ENCODE measurements around the gene IRGC.
"Not testable (repeated sequence)": the region's sequence is repeated elsewhere in the genome, so short reads cannot be mapped to it uniquely, and the experiment has no call there.

The IRGC gene, protein sequence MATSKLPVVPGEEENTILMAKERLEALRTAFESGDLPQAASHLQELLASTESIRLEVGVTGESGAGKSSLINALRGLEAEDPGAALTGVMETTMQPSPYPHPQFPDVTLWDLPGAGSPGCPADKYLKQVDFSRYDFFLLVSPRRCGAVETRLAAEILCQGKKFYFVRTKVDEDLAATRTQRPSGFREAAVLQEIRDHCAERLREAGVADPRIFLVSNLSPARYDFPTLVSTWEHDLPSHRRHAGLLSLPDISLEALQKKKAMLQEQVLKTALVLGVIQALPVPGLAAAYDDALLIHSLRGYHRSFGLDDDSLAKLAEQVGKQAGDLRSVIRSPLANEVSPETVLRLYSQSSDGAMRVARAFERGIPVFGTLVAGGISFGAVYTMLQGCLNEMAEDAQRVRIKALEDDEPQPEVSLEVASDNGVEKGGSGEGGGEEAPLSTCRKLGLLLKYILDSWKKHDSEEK

DNA sequence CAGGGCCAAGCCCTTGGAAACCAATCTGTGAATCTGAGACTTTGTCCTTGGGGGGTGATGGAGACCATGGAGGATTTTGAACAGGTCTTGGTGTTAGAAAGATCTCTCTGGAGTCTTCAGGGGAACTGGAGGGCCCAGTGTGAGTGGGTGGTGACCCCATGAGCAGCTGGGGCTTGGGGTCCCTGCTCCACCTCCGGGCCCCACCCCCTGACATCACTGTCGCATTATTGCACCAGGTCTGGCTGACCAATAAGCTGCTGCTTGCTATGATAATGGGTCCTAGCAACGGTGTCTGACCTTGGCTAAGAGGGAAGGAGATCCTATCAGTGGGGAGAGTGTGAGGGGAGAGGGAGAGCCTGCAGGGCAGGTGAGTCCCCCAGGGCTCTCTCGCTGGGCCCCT, at the start of gene IRGC:
Gene IRGC (plus strand): TSS at position 301 of the 400 bp plus-strand sequence. CDS start 2,483 bp downstream, outside the sequence.
- no peak for DNase-seq

DNA sequence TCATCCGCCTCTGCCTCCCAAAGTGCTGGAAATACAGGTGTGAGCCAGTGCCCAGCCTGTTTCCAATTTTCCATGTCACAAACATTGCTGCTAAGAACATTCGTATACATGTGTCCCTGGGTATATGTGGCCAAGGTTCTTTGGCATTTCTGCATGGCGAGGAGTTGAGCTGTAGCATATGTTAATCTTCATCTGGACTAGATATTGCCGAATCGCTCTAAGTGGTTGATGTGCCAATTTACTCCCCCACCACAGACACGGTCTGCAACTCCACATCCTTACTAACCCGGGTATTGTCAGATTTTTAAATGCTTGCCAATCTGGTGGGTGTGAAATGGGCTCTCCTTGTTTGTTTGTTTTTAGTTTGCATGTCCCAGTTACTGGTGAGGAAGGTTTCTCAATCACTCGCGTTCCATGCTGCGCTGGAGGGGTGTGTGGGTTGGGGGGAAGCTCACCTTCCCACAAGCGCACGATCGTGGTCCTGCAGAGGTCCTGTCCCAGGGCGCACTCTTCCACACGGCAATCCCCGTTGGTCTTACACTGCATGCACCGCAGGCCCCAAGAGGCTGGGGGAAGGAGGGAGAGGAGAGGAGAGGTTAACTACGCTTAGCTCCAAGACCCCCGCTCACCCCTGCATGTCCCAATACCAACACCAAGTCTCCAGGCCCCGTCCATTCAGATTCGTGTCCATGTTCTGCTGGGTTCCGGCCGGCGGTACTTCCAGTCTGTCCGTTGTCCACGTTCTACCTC, 48.6 kb upstream of the IRGC start:
- DNase-seq: no peak

DNA sequence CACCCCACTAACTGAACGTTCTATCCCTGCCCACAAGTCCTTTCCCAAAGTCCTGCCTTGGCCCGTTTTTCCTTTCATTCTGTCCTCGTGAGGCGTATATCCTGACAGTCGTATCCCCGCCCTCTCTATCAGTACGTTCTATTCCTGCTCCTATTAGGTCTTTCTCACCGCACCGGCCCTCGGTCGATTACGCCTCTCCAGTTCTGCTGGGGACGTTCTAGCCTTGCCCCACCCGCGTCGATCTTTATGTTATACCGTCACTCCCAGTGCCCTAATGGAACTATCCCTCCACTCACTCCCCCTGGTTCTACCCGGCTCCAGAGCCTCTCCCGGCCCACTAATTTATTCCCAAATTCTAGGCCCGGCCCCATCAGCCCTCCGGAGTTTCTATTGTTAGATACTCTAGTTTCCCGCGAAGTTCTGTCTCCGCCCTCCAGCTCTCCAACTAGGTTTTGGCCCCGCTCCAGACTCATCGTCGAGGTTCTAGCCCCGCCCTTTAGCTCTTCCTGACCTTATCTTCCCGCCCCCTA, 47.9 kb upstream of the IRGC start:
- DNase-seq: no peak

DNA sequence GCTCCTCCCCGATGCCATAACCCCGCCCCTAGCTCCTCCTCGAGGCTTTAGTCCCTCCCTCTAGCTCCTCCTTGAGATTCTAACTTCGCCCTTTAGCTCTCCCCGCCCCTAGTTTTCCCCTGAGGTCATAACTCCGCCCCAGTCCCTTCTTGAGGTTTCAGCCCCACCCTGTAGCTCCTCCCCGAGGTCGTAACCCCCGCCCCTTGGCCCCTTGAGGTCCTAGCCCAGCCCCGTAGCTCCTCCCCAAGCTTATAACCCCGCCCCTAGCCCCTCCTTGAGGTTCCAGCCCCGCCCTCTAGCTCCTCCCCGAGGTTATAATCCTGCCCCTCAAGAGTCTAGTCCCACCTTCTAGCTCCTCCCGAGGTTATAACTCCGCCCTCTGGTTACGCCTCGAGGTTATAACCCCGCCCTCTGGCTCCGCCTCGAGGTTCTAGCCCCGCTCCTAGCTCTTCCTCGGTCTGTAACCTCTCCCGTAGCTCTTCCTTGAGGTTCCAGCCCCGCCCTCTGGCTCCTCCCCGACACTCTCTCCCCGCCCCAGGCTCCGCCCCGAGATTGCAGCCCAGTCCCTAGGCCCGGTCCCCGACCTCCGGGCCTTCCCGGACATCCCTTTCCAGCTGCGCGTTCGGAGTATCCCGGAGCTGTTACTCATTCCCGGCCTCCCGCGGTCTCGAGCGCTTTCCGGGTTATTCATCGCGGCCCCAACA, 47.3 kb upstream of the IRGC start:
- DNase-seq: peak; percentile 97

DNA sequence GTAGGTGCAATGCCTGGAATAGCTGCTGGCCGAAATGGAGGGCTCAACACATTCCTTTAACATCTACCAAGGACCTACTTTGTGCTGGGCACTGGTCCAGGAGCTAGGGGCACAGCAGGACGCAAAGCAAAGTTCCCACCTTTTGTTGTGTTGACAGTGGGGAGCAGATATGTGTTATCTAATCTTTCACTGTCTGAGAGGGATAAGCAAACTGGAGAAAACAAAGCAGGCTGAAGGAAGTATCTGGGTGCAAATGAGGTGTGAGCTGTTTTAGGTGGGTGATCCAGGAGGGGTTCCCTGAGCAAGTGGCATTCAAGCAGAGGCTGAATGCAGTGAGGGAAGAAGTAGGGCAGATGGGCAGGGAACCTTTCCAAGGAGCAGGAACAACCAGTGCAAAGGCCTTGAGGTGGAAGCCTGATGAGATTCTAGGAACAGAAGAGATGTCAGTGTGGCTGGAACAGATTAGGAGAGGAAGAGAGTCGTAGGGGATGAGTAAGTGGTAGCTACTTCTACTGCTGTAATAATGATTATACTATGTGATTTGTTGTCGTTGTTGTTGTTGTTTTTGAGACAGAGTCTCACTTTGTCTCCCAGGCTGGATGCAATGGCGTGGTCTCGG, 43.7 kb upstream of the IRGC start:
- no peak for DNase-seq

DNA sequence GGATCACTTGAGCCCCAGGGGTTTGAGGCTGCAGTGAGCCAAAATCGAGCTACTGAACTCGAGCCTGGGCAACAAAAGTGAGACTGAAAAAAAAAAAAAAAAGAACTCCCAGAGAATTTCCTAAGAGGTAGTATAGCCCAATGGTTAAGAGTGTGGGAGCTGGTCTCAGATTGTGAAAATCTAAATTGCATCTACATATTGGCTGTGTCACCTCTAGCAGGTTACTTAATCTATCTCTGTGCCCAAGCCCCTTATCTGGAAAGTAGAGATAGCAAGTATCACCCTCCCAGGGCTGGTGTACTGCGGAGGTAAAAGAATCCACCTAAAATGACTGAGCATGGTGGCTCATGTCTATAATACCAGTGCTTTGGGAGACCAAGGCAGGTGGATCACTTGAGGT, 42.2 kb upstream of the IRGC start:
- DNase-seq: no peak

DNA sequence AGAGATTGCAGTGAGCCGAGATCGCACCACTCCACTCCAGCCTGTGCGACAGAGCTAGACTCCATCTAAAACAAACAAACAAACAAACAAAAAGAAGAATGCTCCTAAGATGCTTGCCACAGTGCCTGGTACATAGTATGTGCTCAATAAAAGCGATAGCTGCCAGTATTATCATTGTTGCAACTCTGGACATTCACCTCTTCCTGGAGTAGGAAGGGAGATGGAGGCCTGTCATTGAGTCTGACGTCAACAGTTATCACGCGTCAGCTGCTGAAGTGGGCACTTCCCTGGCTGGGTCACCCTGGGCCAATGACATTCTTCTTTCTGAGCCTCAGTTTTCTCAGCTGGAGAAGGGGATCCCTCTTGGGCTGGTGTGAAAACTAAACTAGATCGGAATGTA, 41.7 kb upstream of the IRGC start:
- DNase-seq: no peak

DNA sequence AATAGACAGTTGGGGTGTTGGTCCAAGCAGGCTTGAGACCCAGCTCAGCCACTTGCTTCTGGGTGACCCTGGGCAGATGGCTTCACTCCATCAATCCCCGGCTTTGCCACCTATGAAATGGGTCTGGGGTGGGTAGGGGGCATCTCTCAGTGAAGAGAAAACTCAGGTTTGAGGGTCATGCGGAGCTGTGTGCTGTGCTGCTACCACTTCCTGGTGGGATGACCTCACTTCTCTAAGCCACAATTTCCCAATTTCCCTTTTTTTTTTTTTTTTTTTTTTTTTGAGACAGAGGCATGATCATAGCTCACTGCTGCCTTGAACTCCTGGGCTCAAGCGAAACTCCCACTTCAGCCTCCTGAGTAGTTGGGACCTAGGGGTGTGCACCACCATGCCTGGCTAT, 41.3 kb upstream of the IRGC start:
- no peak for DNase-seq

DNA sequence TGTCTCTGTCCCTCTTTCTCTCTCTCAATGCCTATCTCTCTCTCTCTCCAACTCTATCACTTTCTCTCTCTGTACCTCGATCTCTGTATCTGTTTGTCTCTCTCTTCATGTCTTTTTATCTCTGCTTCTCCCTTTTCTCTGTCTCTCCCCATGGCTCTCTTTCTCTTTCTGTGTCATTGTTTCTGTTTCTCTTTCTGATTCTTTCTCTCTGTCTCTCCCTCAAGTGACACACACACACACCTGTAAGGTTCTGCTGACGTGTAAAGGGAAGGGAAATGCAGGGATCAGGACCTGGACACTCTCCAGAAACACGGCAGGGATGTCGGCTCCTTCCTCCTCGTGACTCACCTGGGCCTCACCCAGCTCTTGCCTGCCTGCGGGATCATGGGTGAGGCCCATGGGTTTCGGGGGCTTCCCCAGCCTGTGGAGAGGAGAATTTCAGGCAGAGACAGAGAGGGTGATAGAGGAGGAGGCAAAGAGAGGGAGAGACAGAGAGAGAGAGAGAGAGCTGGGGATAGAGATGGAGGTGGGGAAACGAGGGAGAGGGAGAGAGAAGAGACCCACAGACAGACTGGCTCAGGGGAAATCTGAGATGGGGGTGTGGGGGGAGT, 40.5 kb upstream of the IRGC start:
- no peak for DNase-seq

DNA sequence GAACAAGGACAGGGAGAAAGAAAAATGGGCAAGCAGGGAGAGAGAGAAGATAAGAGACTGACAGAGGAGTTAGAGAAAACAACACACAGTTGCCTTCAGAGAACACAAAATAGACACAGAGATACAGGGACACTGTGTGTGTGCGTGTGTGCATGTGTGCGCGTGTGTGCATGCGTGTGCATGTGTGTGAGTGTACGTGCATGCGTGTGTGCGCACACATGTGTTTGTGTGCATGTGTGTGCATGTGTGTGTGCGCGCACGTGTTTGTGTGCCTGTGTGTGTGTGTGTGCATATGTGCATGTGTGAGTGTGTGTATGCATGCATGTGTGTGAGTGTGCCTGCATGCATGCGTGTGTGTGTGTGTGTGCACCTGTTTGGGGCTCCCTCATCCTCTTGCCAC, 40.0 kb upstream of the IRGC start:
- DNase-seq: no peak

DNA sequence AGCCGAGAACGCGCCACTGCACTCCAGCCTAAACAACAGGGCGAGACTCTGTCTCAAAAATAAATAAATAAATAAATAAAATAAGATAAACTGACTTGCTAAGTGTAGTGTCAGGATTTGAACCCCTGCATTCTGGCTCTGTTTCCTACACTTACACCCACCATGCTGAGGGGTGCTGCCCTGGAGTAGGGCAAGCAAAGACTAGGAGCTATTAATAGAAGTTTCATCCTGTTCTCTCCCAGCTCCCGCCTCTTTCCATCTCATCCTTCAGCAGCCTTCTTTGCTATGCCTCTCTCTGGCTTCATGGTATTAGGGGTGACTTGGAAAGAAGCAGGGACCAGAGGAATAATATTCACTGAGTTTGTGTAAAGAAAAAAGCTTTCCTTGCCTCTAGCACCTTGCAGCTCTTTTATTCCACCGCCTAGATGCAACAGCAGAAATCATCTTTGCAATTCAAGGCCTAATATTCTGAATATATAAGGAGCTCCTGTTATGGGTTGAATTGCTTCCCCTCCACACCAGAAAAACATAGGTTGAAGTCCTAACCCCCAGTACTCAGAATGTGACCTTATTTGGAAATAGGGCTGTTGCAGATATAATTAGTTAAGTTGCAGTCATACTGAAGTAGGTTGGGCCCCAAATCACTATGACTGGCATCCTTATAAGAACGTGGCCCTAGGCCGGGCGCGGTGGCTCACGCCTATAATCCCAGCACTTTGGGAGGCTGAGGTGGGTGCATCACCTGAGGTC, 37.2 kb upstream of the IRGC start:
- DNase-seq: no peak

DNA sequence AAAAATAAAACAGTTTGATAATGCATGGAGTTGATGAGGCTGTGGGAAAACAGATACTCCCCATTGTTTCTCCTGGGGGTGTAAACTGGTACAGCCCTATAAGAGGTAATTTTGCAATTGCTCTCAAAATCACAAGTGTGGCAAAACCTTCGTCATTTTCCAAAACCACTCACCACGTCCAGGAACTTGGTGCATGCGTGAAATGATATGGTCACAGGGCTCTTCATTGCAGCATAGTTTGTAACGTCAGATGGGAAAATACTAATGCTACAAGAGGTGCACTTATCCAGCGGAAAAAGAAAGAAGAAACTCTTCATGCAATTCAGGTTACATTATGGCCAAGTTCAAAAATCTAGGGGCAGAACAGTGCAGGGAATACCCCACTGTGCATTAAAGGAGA, 34.1 kb upstream of the IRGC start:
- DNase-seq: no peak

DNA sequence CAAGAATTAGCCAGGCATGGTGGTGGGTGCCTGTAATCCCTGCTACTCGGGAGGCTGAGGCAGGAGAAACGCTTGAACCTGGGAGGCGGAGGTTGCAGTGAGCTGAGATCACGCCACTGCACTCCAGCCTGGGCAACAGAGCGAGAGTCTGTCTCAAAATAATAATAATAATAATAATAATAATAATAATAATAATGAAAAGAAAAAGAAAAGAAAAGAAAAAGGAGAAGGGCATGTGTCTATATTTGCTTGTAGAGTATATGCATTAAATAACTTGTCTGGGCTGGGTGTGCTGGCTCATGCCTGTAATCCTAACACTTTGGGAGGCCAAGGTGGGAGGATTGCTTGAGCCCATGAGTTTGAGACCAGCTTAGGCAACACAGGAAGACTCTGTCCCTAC, 33.6 kb upstream of the IRGC start:
- not testable (repeated sequence) for DNase-seq

DNA sequence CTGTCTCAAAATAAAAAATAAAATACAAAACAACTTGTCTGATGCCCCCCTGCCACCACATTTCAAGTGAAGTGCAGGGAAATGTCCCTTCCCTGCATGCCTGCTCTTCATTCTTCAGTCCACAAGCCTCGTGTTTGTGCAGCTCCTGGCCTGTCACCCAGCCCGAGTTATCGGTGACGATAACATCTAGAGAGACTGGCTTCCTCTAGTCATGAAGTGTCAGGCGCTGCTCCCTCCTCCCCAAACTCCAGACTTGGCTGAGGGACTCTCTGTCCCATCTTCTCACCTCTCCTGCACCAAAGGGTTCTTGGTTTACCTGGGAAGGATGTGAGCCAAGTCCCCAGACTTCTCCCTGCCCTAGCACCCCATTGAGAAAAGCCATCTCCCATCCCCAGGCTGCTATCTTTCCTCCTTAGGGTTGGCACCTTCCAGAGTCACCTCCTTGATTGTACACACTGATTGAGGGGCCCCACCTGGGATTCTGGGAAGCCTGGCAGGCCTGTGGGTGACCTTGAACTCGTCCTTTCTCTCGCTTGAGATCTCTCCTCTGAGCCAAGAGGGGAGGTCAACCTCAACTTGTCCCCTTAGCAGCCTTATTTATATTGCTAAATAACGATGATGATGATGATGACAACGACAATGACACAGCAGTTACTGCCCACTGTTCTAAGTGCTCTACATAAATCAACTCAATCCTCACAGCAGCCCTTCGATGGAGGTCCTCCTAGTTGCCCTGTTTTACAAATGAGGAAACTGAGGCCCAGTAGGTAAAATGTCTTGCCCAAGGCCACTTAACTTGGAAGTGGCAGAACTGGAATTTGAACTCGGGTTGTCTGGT, 32.8 kb upstream of the IRGC start:
- no peak for DNase-seq

DNA sequence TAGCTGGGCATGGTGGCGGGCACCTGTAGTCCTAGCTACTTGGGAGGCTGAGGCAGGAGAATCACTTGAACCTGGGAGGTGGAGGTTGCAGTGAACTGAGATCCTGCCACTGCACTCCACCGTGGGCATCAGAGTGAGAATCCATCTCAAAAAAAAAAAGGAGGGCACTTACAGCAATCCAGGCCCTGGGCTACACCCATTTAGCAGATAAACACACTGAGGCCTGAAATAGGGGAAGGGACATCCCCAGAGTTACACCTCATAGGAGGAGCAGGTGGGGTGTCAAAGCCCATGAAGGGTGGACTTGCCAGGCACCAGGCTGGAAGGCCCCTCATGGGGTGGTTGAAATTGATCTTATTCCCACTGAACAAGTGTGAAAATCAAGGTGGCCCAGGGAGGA, 32.0 kb upstream of the IRGC start:
- no peak for DNase-seq

DNA sequence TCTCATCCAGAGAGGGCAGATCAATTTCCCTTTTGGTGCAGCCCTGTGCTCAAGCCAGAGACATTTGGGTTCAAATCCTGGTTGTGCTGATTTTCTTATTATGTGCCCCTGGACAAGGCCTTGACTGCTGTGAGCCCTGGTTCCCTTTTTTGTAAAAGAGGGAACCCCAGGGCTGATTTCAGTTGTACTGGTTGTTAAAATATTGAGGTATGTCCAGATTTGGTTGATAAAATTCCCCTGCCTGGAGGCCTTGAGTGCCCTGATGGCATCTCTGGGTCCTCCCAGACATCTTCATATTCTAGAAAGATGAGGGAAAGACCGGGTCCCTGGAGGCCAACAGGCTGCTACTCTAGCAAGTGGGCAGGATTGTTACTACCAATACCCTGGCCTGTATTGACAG, 31.6 kb upstream of the IRGC start:
- DNase-seq: no peak

DNA sequence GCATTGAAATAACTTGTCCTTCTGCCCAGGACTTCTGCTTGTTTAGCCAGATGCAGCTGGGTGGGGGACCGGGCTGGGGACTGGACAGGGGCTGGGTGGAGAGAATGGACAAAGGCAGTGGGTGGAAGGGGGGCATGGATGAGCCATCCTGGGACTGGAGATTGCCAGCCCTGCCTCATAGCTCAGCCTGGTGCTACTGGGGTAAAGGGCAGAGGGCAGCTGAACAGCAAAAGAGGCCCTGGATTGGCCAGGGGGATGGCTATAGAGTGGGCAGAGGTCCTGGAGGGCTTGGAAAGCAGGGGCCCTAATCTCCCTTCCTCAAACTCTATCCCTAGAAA, 28.2 kb upstream of the IRGC start:
- no peak for DNase-seq

DNA sequence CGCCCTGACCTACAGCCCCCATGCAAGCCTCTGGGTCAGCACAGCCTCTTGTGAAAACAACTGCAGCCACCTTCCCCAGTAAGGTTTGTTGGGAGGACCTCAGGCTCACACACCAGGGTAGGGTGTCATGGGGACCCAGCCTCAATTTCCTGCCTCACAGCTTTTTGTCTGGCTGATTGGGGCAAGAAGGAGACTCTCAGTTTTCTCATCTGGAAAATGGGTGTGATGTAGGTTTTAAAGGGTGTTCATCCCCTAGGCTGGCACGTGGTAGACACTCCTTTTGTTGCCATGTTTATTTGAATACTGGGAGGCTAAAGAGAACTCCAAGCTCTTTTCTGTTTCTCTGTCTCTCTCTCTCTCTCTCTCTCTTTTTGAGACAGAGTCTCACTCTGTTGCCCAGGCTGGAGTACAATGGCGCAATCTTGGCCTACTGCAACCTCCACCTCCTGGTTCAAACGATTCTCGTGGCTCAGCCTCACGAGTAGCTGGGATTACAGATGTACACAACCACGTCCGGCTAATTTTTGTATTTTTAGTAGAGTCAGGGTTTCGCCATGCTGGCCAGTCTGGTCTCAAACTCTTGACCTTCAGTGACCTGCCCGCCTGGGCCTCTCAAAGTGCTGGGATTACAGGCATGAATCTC, 27.7 kb upstream of the IRGC start:
- DNase-seq: no peak

DNA sequence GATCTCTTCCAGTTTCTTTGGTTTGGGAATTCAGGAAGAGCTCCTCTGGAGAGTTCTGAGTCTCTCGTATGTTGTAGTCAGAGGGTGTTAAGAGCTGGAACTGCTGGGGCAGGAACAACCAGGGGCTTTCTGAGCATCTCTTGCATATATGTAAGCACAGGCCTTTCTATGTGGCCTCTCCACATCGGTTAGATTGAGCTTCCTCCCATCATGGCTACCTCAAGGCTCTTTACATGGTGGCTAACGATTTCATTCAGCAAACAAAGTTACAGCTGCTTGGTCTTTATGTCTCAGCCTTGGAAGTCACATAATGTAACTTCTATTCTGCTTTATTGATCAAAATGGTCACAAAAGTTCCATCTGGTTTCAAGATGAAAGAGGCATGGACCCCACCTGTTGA, 25.4 kb upstream of the IRGC start:
- no peak for DNase-seq

DNA sequence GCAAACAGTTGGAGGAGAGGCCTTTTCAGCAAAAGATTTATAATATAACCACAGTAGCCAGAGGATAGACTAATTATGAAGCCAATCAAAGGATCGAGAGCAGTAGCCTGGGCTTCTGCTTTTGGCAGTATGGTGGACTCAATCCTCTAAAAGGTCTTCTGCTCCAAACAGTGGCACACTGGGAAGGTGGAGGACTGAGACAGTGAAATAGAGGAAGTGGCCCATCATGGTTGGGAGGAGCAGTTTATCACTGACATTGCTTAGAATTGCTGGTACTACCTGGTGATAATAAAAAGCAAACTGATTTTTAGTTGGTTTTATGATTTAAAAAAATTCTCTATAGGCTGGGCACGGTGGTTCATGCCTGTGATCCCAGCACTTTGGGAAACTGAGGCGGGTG, 25.0 kb upstream of the IRGC start:
- DNase-seq: no peak

Data from right hindlimb (tissue), 1 donor.